Measurements from ENCODE around the gene MGST2.

The MGST2 gene

GRCh38 chr4:139669335-139669734 is 3.7 kb downstream of the MGST2 start:
- in situ Hi-C loops (cut with MboI; ENCODE audit: low sequenced_read_pairs), result no loop called here

GRCh38 chr4:139669890-139670289 is 4.3 kb downstream of the MGST2 start:
- in situ Hi-C loops (cut with MboI; ENCODE audit: low sequenced_read_pairs), result no loop called here

GRCh38 chr4:139670775-139671174 is 5.2 kb downstream of the MGST2 start:
- in situ Hi-C loops (cut with MboI; ENCODE audit: low sequenced_read_pairs), result no loop called here

- in situ Hi-C loops (cut with MboI; ENCODE audit: low sequenced_read_pairs), result no loop called here
Observed at GRCh38 chr4:139672215-139672614, 6.6 kb downstream of the MGST2 start.

- in situ Hi-C loops (cut with MboI; ENCODE audit: low sequenced_read_pairs), result no loop called here
Observed at GRCh38 chr4:139672732-139673131, 7.1 kb downstream of the MGST2 start.

GRCh38 chr4:139674875-139675550 is 9.4 kb downstream of the MGST2 start:
- in situ Hi-C loops (cut with MboI; ENCODE audit: low sequenced_read_pairs), result no loop called here

GRCh38 chr4:139675651-139676050 is 10.0 kb downstream of the MGST2 start:
- in situ Hi-C loops (cut with MboI; ENCODE audit: low sequenced_read_pairs), result no loop called here

- in situ Hi-C loops (cut with MboI; ENCODE audit: low sequenced_read_pairs), result no loop called here
Observed at GRCh38 chr4:139676365-139676764, 10.7 kb downstream of the MGST2 start.

- in situ Hi-C loops (cut with MboI; ENCODE audit: low sequenced_read_pairs), result no loop called here
Observed at GRCh38 chr4:139676913-139677585, 11.4 kb downstream of the MGST2 start.

- in situ Hi-C loops (cut with MboI; ENCODE audit: low sequenced_read_pairs), result no loop called here
Observed at GRCh38 chr4:139682309-139682708, 16.7 kb downstream of the MGST2 start.

- in situ Hi-C loops (cut with MboI; ENCODE audit: low sequenced_read_pairs), result no loop called here
Observed at GRCh38 chr4:139682741-139683151, 17.1 kb downstream of the MGST2 start.

- in situ Hi-C loops (cut with MboI; ENCODE audit: low sequenced_read_pairs), result no loop called here
Observed at GRCh38 chr4:139684351-139684750, 18.7 kb downstream of the MGST2 start.

- in situ Hi-C loops (cut with MboI; ENCODE audit: low sequenced_read_pairs), result no loop called here
Observed at GRCh38 chr4:139685180-139685579, 19.6 kb downstream of the MGST2 start.

- in situ Hi-C loops (cut with MboI; ENCODE audit: low sequenced_read_pairs), result no loop called here
Observed at GRCh38 chr4:139686130-139686529, 20.5 kb downstream of the MGST2 start.

- in situ Hi-C loops (cut with MboI; ENCODE audit: low sequenced_read_pairs), result no loop called here
Observed at GRCh38 chr4:139686988-139687387, 21.4 kb downstream of the MGST2 start.

GRCh38 chr4:139689093-139689722 is 23.6 kb downstream of the MGST2 start:
- in situ Hi-C loops (cut with MboI; ENCODE audit: low sequenced_read_pairs), result no loop called here

- in situ Hi-C loops (cut with MboI; ENCODE audit: low sequenced_read_pairs), result no loop called here
Observed at GRCh38 chr4:139690419-139690818, 24.8 kb downstream of the MGST2 start.

- in situ Hi-C loops (cut with MboI; ENCODE audit: low sequenced_read_pairs), result no loop called here
Observed at GRCh38 chr4:139692309-139693012, 26.8 kb downstream of the MGST2 start.

- in situ Hi-C loops (cut with MboI; ENCODE audit: low sequenced_read_pairs), result no loop called here
Observed at GRCh38 chr4:139694522-139695107, 29.0 kb downstream of the MGST2 start.

- in situ Hi-C loops (cut with MboI; ENCODE audit: low sequenced_read_pairs), result no loop called here
Observed at GRCh38 chr4:139696491-139696890, 30.9 kb downstream of the MGST2 start.
